Mesendoderm (in vitro differentiated cells): Measurements from ENCODE around the gene MVD.

ENCODE experiments used
- DNase-seq: peaks from one replicate; pipeline ENCODE4 v3.0.0; 2013
- H2AK5ac ChIP-seq: 2 replicates; pipeline ENCODE4 v1.6.1; 2013; ENCODE audit warnings: low read length, inconsistent platforms
- H2BK120ac ChIP-seq: 2 replicates; pipeline ENCODE4 v1.6.1; 2013; ENCODE audit warnings: low read depth, mild to moderate bottlenecking, low read length, moderate library complexity, mixed read lengths
- H2BK15ac ChIP-seq: replicated peaks from 2 replicates; pipeline ENCODE4 v1.6.1; 2013; ENCODE audit warnings: low read depth, mild to moderate bottlenecking, moderate library complexity
- H2BK5ac ChIP-seq: 2 replicates; pipeline ENCODE4 v1.6.1; 2013; ENCODE audit warnings: low read length, inconsistent platforms
- H3K18ac ChIP-seq: 2 replicates; pipeline ENCODE4 v1.6.1; 2013; ENCODE audit warnings: mild to moderate bottlenecking, low read length, mixed read lengths
- H3K23ac ChIP-seq: one replicate; pipeline ENCODE4 v1.6.1; 2013; ENCODE audit warnings: low read length
- H3K27ac ChIP-seq: 2 replicates; pipeline ENCODE4 v1.5.1; 2013; ENCODE audit warnings: low read depth, mild to moderate bottlenecking, inconsistent platforms, low read length, moderate library complexity
- H3K27me3 ChIP-seq: 2 replicates; pipeline ENCODE4 v1.6.1; 2013; ENCODE audit warnings: low read length, control low read depth, mild to moderate bottlenecking, inconsistent platforms; ENCODE audit not compliant: insufficient read depth, poor library complexity
- H3K36me3 ChIP-seq: 2 replicates; pipeline ENCODE4 v1.6.1; 2013; ENCODE audit warnings: low read length, inconsistent platforms; ENCODE audit not compliant: control insufficient read depth, insufficient read depth
- H3K4ac ChIP-seq: one replicate; pipeline ENCODE4 v1.6.1; 2013; ENCODE audit warnings: low read depth, mild to moderate bottlenecking, low read length, moderate library complexity
- H3K4me1 ChIP-seq: 2 replicates; pipeline ENCODE4 v1.6.1; 2013; ENCODE audit warnings: low read depth, low read length, inconsistent platforms; ENCODE audit not compliant: control insufficient read depth
- H3K4me2 ChIP-seq: 2 replicates; pipeline ENCODE4 v1.6.1; 2013; ENCODE audit warnings: low read length
- H3K4me3 ChIP-seq: 2 replicates; pipeline ENCODE4 v1.5.1; 2013; ENCODE audit warnings: mild to moderate bottlenecking, low read length
- H3K56ac ChIP-seq: one replicate; pipeline ENCODE4 v1.6.1; 2013; ENCODE audit warnings: low read length
- H3K79me1 ChIP-seq: 2 replicates; pipeline ENCODE4 v1.6.1; 2013; ENCODE audit warnings: low read length, inconsistent platforms
- H3K79me2 ChIP-seq: 2 replicates; pipeline ENCODE4 v1.6.1; 2013; ENCODE audit warnings: mild to moderate bottlenecking, low read length; ENCODE audit not compliant: control insufficient read depth, insufficient read depth
- H3K9ac ChIP-seq: 2 replicates; pipeline ENCODE4 v1.6.1; 2013; ENCODE audit warnings: low read length, inconsistent platforms
- H4K5ac ChIP-seq: one replicate; pipeline ENCODE4 v1.6.1; 2013; ENCODE audit warnings: low read length
- H4K8ac ChIP-seq: one replicate; pipeline ENCODE4 v1.6.1; 2013; ENCODE audit warnings: low read depth, mild to moderate bottlenecking, control low read depth, low read length, moderate library complexity
- WGBS: extraction: QIAGEN DNeasy Blood & Tissue Kit; methylation state at CpG from one replicate; pipeline ENCODE4 v1.1.7; 2013; ENCODE audit warnings: low lambda C conversion rate, missing lambda C conversion rate; ENCODE audit not compliant: insufficient coverage; ENCODE audit errors: extremely low coverage; 5-methylcytosine and 5-hydroxymethylcytosine counted together

MVD gene

DNA sequence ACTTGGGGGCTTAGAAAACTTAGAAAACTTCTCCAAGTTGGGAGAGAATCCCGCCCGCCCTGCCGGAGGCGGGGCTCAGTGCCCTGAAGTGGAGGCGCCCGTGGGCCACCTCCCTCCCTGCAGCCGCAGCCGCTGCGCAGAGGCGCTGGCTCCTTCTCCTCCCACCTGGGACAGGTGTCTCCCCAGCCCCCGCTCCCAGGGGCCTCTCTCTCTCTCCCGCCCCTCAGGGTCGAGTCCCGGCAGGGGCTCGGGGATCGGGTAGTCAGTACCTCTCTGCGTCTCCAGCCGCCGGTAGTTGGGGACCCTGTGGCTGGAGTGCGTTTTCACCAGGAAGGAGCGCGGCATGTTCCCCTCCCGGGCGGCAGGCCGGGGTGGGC is 23.2 kb upstream of the MVD start:
- no peak overlapping the region for H2BK15ac ChIP-seq
- H3K27me3 ChIP-seq: peaks cover 2% of the 10 kb centered on the region
- H3K4me3 ChIP-seq: peak overlapping the region; percentile 26
- peak overlapping the region; percentile 73 for H3K56ac ChIP-seq
- H3K27ac ChIP-seq: no peak overlapping the region
- no peak overlapping the region for H4K8ac ChIP-seq
- peak overlapping the region; percentile 71 for H3K4me2 ChIP-seq
- H3K23ac ChIP-seq: no peak overlapping the region
- DNase-seq: no peak
- H3K79me2 ChIP-seq: no peaks in the 10 kb centered on the region
- no peaks in the 10 kb centered on the region for H3K79me1 ChIP-seq
- no peak overlapping the region for H4K5ac ChIP-seq
- no peak overlapping the region for H3K4ac ChIP-seq
- no peak overlapping the region for H3K18ac ChIP-seq
- H3K4me1 ChIP-seq: no peaks in the 10 kb centered on the region
- WGBS: no CpG with 5 or more reads among the region's 25 CpGs
- no peak overlapping the region for H2BK120ac ChIP-seq
- no peaks in the 10 kb centered on the region for H3K36me3 ChIP-seq
- H2AK5ac ChIP-seq: no peak overlapping the region
- H2BK5ac ChIP-seq: no peak overlapping the region
- peak overlapping the region; percentile 45 for H3K9ac ChIP-seq

GRCh38 chr16:88685156-88686061 is 22.5 kb upstream of the MVD start:
- peak overlapping the region; percentile 44 for H3K56ac ChIP-seq
- no peak overlapping the region for H4K5ac ChIP-seq
- peak overlapping the region; percentile 18 for H3K9ac ChIP-seq
- no peaks in the 10 kb centered on the region for H3K79me1 ChIP-seq
- H3K4me3 ChIP-seq: no peak overlapping the region
- peak overlapping the region; percentile 71 for H3K4me2 ChIP-seq
- no peak overlapping the region for H2BK5ac ChIP-seq
- no peak overlapping the region for H3K23ac ChIP-seq
- WGBS: no CpG with 5 or more reads among the region's 33 CpGs
- H3K18ac ChIP-seq: no peak overlapping the region
- no peaks in the 10 kb centered on the region for H3K79me2 ChIP-seq
- H3K4me1 ChIP-seq: no peaks in the 10 kb centered on the region
- H3K27me3 ChIP-seq: peaks cover 2% of the 10 kb centered on the region
- H3K4ac ChIP-seq: no peak overlapping the region
- no peak overlapping the region for H2AK5ac ChIP-seq
- no peak for DNase-seq
- no peak overlapping the region for H4K8ac ChIP-seq
- no peak overlapping the region for H3K27ac ChIP-seq
- no peaks in the 10 kb centered on the region for H3K36me3 ChIP-seq
- H2BK120ac ChIP-seq: no peak overlapping the region
- H2BK15ac ChIP-seq: no peak overlapping the region

DNA sequence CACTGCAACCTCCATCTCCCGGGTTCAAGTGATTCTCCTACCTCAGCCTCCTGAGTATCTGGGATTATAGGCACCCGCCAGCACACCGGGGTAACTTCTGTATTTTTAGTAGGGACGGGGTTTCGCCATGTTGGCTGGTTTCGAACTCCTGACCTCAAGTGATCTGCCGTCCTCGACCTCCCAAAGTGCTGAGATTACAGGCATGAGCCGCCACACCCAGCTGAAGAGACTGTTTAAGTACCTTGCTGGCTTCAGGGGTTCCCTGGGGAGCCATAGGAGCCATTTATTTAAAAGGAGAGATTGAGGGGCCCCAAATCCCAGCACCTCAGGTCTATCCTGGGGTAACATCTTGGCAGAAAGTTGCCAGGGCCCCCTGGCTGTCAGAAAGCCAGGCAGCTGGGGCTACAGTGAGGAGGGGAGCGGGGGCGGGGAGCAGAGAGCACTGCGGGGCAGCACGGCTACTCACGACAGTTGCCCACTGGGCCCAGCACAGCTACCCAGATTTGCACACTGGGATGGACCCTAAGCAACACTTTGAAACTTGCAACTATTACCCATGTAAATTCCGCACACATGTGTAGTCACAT is 21.8 kb upstream of the MVD start:
- Histone ChIP-seq H3K36me3 (no peaks in the 10 kb centered on the region), H3K56ac (no peak overlapping the region), H3K4me3 (no peak overlapping the region), H2BK15ac (no peak overlapping the region), H3K4me1 (no peaks in the 10 kb centered on the region), H4K5ac (no peak overlapping the region), H3K27ac (no peak overlapping the region), H3K27me3 (peaks cover 2% of the 10 kb centered on the region), H3K79me1 (no peaks in the 10 kb centered on the region), H3K23ac (no peak overlapping the region), H3K79me2 (no peaks in the 10 kb centered on the region), H2BK5ac (no peak overlapping the region), H2BK120ac (no peak overlapping the region), H3K4me2 (no peak overlapping the region), H3K18ac (no peak overlapping the region), H3K4ac (no peak overlapping the region), H2AK5ac (no peak overlapping the region), H3K9ac (no peak overlapping the region), H4K8ac (no peak overlapping the region)
- WGBS: no CpG with 5 or more reads among the region's 15 CpGs
- no peak for DNase-seq

- H3K4ac ChIP-seq: no peak overlapping the region
- no peak overlapping the region for H2BK5ac ChIP-seq
- WGBS: no CpG with 5 or more reads among the region's 21 CpGs
- H3K4me3 ChIP-seq: no peak overlapping the region
- no peak overlapping the region for H2AK5ac ChIP-seq
- no peak overlapping the region for H3K27ac ChIP-seq
- no peak overlapping the region for H3K18ac ChIP-seq
- H3K36me3 ChIP-seq: no peaks in the 10 kb centered on the region
- H3K27me3 ChIP-seq: peaks cover under 1% of the 10 kb centered on the region
- H4K5ac ChIP-seq: no peak overlapping the region
- H3K56ac ChIP-seq: no peak overlapping the region
- H3K23ac ChIP-seq: no peak overlapping the region
- H2BK15ac ChIP-seq: no peak overlapping the region
- H3K4me1 ChIP-seq: no peaks in the 10 kb centered on the region
- H3K79me2 ChIP-seq: no peaks in the 10 kb centered on the region
- no peak overlapping the region for H4K8ac ChIP-seq
- no peaks in the 10 kb centered on the region for H3K79me1 ChIP-seq
- H3K9ac ChIP-seq: no peak overlapping the region
- DNase-seq: no peak
- no peak overlapping the region for H2BK120ac ChIP-seq
- H3K4me2 ChIP-seq: no peak overlapping the region
Measured at GRCh38 chr16:88681709-88682451, 19.0 kb upstream of the MVD start.

DNA sequence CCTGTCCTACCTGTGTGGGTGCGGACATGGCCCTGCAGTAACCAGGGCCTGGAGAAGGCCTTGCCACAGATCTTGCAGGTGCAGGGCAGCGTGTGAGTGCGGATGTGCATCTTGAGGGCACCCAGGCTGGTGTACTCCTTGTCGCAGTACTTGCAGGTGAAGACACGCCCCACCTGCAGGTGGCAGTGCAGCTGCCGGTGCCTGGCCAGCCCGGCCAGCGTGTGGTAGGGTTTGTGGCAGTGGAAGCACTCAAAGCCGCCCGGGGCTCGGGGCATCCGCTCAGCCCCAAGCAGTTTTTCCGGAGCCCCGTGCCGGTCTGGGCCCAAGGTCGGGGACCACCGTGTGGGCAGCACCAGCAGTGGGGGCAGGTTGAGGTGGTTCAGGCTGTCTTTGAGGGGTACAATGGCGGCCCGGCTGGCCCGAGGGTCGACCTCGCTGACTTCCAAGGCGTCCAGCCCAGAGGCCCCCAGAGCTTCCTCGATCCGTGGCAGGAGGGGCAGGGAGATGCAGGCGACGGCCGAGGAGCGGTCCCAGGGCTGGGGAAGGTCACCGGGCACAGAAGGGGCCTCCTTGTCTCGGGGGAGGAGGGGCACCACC is 18.3 kb upstream of the MVD start:
- H3K4me1 ChIP-seq: no peaks in the 10 kb centered on the region
- no peaks in the 10 kb centered on the region for H3K79me2 ChIP-seq
- DNase-seq: peak; percentile 49
- no peak overlapping the region for H4K8ac ChIP-seq
- no peaks in the 10 kb centered on the region for H3K79me1 ChIP-seq
- H3K4ac ChIP-seq: no peak overlapping the region
- H3K4me2 ChIP-seq: no peak overlapping the region
- no peak overlapping the region for H2BK5ac ChIP-seq
- H2BK15ac ChIP-seq: no peak overlapping the region
- no peaks in the 10 kb centered on the region for H3K27me3 ChIP-seq
- no peak overlapping the region for H3K27ac ChIP-seq
- H4K5ac ChIP-seq: no peak overlapping the region
- no peak overlapping the region for H2BK120ac ChIP-seq
- H3K4me3 ChIP-seq: no peak overlapping the region
- no peak overlapping the region for H2AK5ac ChIP-seq
- H3K36me3 ChIP-seq: no peaks in the 10 kb centered on the region
- WGBS: no CpG with 5 or more reads among the region's 31 CpGs
- H3K56ac ChIP-seq: no peak overlapping the region
- H3K23ac ChIP-seq: no peak overlapping the region
- no peak overlapping the region for H3K9ac ChIP-seq
- H3K18ac ChIP-seq: no peak overlapping the region
